OCI-LY1 (cell line): ENCODE measurements around the gene TTC33.

Experiments used
- CTCF ChIP-seq: fragments of 200-600 bp; sonication (generic), shearing (Covaris generic); IDR thresholded peaks from 2 replicates; pipeline ENCODE4 v1.5.1; 2017; ENCODE audit warnings: mild to moderate bottlenecking, antibody characterized with exemption, low read length, moderate library complexity, mixed read lengths
- EZH2 ChIP-seq: fragments of 200-600 bp; sonication (generic), shearing (Covaris generic); IDR thresholded peaks from 2 replicates; pipeline ENCODE4 v1.8.0; 2017; ENCODE audit warnings: borderline replicate concordance, mixed run types, mild to moderate bottlenecking, antibody characterized with exemption, low read length, moderate library complexity, mixed read lengths

- TF ChIP-seq CTCF (no peak), EZH2 (no peak)
These were observed 201.7 kb downstream of the TTC33 start for GRCh38 chr5:40554054-40554453.
